Measurements from ENCODE around the gene ZNF827. TPM values are rescaled to one million over a fixed set of nuclear protein-coding genes. Genes with fewer than 3 reads are reported as not detected.
A peak's percentile ranks its signal among the peaks of the same experiment; 100 is the strongest.

Gene ZNF827
- polyA plus RNA-seq, 1 donor from 2014 or later, result 6.5 TPM

- Mint-ChIP-seq H3K36me3 (peaks cover 3% of the 10 kb centered on the region), H3K4me3 (no peak overlapping the region), H3K4me1 (peaks cover 16 to 30% (median 25%) of the 10 kb centered on the region in 3 donors), H3K27ac (peak overlapping the region in 2 of 3 donors; percentile 2 to 54), H3K27me3 (no peaks in the 10 kb centered on the region), H3K9me3 (no peaks in the 10 kb centered on the region)
Measured at GRCh38 chr4:145888393-145888792, 50.2 kb downstream of the ZNF827 start.

DNA sequence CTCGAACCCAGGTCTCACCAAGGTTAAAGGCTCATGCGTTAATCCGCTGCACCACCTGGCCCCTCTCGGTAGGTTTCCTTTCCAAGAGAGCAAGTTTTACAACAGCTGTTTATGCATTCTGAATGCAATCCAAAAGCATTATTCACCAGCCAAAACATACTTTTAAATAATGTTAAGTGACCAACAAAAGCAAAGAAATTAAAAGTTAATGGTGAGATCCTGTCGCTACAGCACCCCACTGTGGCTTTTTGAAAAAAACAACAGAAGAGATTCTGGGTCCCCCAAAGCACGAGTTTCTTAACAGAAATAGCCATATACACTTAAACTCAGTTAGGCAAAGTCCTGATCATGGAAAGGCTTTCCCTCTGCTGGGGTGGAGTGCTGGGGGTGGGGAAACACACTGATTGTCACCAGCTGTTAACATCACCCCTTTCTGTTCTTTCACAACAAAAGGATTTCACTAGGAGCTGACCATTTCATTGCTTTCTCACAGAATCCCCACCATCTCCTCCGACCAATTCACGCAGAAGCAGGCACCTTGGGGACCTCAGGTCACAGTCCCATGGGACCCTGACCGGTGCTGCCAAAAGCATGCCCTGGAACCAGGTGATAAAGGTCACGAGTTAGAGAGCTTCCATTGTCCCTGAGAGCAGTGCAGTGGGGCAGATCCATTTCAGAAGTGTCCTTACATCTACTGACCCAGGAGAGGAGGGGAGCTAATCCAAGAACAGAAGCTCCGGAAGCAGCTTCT, 51.2 kb downstream of the ZNF827 start:
- Mint-ChIP-seq H3K27me3 (no peaks in the 10 kb centered on the region), H3K27ac (peak overlapping the region in 1 of 3 donors; percentile 14), H3K36me3 (peaks cover 3% of the 10 kb centered on the region), H3K4me1 (peaks cover 18 to 32% (median 30%) of the 10 kb centered on the region in 3 donors), H3K9me3 (no peaks in the 10 kb centered on the region), H3K4me3 (peak overlapping the region in 1 of 4 donors; percentile 37)

GRCh38 chr4:145886871-145887240, 51.8 kb downstream of the ZNF827 start:
- Mint-ChIP-seq H3K27ac (peak overlapping the region in 1 of 3 donors; percentile 14), H3K27me3 (no peaks in the 10 kb centered on the region), H3K4me3 (peak overlapping the region in 1 of 4 donors; percentile 22), H3K36me3 (peaks cover 3% of the 10 kb centered on the region), H3K9me3 (no peaks in the 10 kb centered on the region), H3K4me1 (peaks cover 24 to 37% (median 33%) of the 10 kb centered on the region in 3 donors)

DNA sequence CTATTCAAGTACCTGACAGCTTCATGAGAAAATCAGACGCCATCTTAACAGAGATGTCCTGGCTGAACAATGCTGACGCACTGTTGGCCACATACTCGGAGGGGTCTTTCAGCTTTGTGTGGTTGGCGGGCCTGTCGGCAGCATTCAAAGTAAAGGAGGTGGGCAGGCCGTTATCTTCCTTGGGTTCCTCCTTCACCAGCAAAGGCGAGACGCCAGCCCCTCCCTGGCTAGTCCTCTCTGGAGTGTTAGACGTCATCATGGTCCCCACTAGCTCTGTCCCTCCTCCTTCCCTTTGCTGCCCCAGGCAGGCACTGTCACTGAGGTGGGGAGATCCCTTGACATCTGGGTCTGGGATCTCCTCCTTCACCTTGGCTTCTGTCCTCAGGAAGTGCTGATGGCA, 53.0 kb downstream of the ZNF827 start:
- Mint-ChIP-seq H3K4me1 (peaks cover 30 to 39% (median 35%) of the 10 kb centered on the region in 3 donors), H3K36me3 (peaks cover 3% of the 10 kb centered on the region), H3K27ac (no peak overlapping the region), H3K4me3 (no peak overlapping the region), H3K9me3 (no peaks in the 10 kb centered on the region), H3K27me3 (peaks cover 2% of the 10 kb centered on the region)

DNA sequence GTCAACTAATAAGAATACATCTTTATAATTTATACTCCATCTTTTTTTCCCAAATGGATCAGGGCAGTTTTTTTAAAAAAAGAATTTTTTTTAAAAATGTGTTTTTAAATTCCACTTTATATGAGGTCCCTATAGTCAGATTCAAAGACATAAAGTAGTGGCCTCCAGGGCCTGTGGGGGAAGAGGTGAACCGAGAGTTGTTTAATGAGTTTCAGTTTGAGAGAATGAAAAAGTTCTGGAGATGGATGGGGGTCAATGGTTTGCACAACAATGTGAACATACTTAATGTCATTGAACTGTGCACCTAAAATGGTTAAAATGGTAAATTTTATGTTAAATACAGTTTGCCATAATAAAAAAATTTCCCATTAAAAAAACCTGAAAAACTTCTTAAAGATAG, 53.8 kb downstream of the ZNF827 start:
- H3K27me3 Mint-ChIP-seq, result peaks cover 2% of the 10 kb centered on the region
- no peaks in the 10 kb centered on the region for H3K9me3 Mint-ChIP-seq
- H3K4me1 Mint-ChIP-seq, result peaks cover 30 to 39% (median 33%) of the 10 kb centered on the region in 3 donors
- peaks cover 6% of the 10 kb centered on the region for H3K36me3 Mint-ChIP-seq
- H3K27ac Mint-ChIP-seq, result no peak overlapping the region
- no peak overlapping the region for H3K4me3 Mint-ChIP-seq

GRCh38 chr4:145883101-145883694, 55.4 kb downstream of the ZNF827 start:
- peaks cover 27 to 32% (median 28%) of the 10 kb centered on the region in 3 donors for H3K4me1 Mint-ChIP-seq
- H3K36me3 Mint-ChIP-seq, result peaks cover 8% of the 10 kb centered on the region
- H3K27me3 Mint-ChIP-seq, result peaks cover 2% of the 10 kb centered on the region
- no peaks in the 10 kb centered on the region for H3K9me3 Mint-ChIP-seq
- H3K4me3 Mint-ChIP-seq, result peak overlapping the region in 2 of 4 donors; percentile 3 to 79
- H3K27ac Mint-ChIP-seq, result peak overlapping the region in 1 of 3 donors; percentile 54

GRCh38 chr4:145882604-145883003, 56.0 kb downstream of the ZNF827 start:
- H3K27me3 Mint-ChIP-seq, result peaks cover 2% of the 10 kb centered on the region
- H3K4me3 Mint-ChIP-seq, result no peak overlapping the region
- H3K9me3 Mint-ChIP-seq, result no peaks in the 10 kb centered on the region
- peak overlapping the region in 1 of 3 donors; percentile 54 for H3K27ac Mint-ChIP-seq
- peaks cover 8% of the 10 kb centered on the region for H3K36me3 Mint-ChIP-seq
- peaks cover 22 to 26% (median 23%) of the 10 kb centered on the region in 3 donors for H3K4me1 Mint-ChIP-seq

DNA sequence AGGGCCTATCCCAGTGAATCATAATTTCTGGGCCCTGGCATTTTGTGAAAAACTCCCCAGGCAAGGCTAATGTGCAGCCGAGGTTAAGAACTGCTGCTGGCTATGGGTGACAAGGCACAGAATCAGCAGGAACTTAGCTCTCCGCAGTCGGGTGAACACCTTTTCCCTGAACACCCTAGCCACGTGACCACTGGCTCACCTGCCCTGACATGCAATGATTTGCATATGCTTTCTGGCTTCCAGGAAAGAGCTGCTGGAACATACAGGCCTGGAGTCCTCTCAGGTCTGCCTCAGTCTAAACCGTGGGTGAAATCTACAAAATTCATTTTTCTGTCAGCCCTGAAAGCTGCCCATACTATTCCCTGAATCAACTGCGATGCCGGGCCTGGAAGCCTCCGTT, 56.6 kb downstream of the ZNF827 start:
- H3K4me3 Mint-ChIP-seq, result peak overlapping the region in 2 of 4 donors; percentile 28 to 84
- H3K9me3 Mint-ChIP-seq, result no peaks in the 10 kb centered on the region
- H3K36me3 Mint-ChIP-seq, result peaks cover 9% of the 10 kb centered on the region
- H3K27ac Mint-ChIP-seq, result no peak overlapping the region
- H3K27me3 Mint-ChIP-seq, result peaks cover 2% of the 10 kb centered on the region
- H3K4me1 Mint-ChIP-seq, result peaks cover 19 to 22% (median 22%) of the 10 kb centered on the region in 3 donors

GRCh38 chr4:145881576-145881975, 57.0 kb downstream of the ZNF827 start:
- Mint-ChIP-seq H3K4me1 (peaks cover 16 to 19% (median 18%) of the 10 kb centered on the region in 3 donors), H3K27me3 (peaks cover 2% of the 10 kb centered on the region), H3K27ac (peak overlapping the region in 1 of 3 donors; percentile 76), H3K9me3 (no peaks in the 10 kb centered on the region), H3K4me3 (peak overlapping the region in 2 of 4 donors; percentile 28 to 84), H3K36me3 (peaks cover 9% of the 10 kb centered on the region)

GRCh38 chr4:145880355-145880960, 58.2 kb downstream of the ZNF827 start:
- Mint-ChIP-seq H3K4me1 (peaks cover 16 to 18% (median 17%) of the 10 kb centered on the region in 3 donors), H3K4me3 (peak overlapping the region in 1 of 4 donors; percentile 19), H3K27me3 (peaks cover 2% of the 10 kb centered on the region), H3K36me3 (peaks cover 9% of the 10 kb centered on the region), H3K9me3 (no peaks in the 10 kb centered on the region), H3K27ac (no peak overlapping the region)

- Mint-ChIP-seq H3K9me3 (no peaks in the 10 kb centered on the region), H3K36me3 (peaks cover 9% of the 10 kb centered on the region), H3K27ac (peak overlapping the region in 1 of 3 donors; percentile 21), H3K4me3 (no peak overlapping the region), H3K27me3 (peaks cover 2% of the 10 kb centered on the region), H3K4me1 (peaks cover 16 to 18% (median 17%) of the 10 kb centered on the region in 3 donors)
Measured at GRCh38 chr4:145879598-145879997, 59.0 kb downstream of the ZNF827 start.

DNA sequence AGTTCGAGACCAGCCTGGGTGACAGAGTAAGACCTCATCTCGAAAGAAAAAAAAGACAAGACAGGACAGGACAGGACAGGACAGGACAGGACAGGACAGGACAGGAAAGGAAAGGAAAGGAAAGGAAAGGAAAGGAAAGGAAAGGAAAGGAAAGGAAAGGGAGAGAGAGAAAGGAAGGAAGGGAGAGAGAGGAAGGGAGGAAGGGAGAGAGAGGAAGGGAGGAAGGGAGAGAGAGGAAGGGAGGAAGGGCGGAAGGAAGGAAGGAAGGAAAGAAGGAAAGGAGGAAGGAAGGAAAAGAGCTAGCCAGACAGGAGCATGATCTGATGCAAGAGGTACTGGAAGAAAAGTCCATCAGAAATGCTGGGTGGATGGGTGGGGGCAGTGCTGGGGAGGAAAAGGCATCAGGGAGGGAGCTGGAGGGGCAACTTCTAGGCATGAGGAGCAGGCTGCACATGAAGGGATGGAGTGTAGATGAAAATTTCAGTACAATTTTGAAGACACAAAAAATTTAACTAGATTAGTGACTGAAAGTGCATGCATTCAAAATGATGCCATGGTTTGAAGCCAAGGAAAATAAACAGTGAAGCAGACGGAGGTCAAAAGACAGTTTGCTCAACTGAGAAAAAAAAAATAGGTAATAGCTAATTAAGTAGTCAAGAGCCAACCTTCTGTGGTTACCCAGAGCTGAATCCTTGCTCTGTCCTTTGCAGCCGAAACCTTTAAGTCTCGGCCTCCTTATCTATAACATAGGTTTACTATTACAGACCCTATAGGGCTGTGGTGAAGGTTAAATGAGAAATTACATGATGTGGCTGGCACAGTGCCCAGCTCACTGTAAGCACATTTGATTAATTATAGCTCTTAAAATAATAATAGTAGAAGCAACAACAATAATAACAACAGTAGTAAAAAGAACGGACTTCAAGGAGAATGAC, 59.9 kb downstream of the ZNF827 start:
- H3K27ac Mint-ChIP-seq, result no peak overlapping the region
- no peaks in the 10 kb centered on the region for H3K9me3 Mint-ChIP-seq
- peaks cover 8% of the 10 kb centered on the region for H3K36me3 Mint-ChIP-seq
- peaks cover 16 to 18% (median 17%) of the 10 kb centered on the region in 3 donors for H3K4me1 Mint-ChIP-seq
- no peak overlapping the region for H3K4me3 Mint-ChIP-seq
- peaks cover 2% of the 10 kb centered on the region for H3K27me3 Mint-ChIP-seq

- Mint-ChIP-seq H3K4me3 (no peak overlapping the region), H3K36me3 (peaks cover 9% of the 10 kb centered on the region), H3K4me1 (peaks cover 4 to 7% (median 5%) of the 10 kb centered on the region in 3 donors), H3K27ac (no peak overlapping the region), H3K9me3 (no peaks in the 10 kb centered on the region), H3K27me3 (peaks cover 2% of the 10 kb centered on the region)
Measured at GRCh38 chr4:145876531-145877180, 62.0 kb downstream of the ZNF827 start.

DNA sequence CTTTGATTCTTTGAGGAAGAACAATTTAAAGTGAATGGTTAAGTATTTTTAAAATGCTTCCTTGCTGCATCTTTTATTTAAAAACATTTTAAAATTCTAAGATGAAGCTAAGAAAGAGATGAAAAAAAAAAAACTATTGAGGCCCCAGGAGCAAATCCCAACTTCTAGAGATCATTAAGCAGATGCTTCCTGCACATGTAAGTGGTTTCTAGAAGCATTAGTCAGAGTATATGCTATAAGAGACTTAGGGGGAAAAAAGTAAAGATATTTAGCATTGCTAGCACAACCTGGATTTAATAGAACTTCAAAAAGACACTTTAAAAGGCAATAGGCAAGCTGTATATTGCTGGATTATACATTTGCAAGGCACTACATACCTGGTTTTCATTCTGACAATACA, 64.7 kb downstream of the ZNF827 start:
- Mint-ChIP-seq H3K27me3 (no peaks in the 10 kb centered on the region), H3K36me3 (peaks cover 6% of the 10 kb centered on the region), H3K4me3 (no peak overlapping the region), H3K27ac (no peak overlapping the region), H3K4me1 (peaks cover 9 to 13% (median 10%) of the 10 kb centered on the region in 3 donors), H3K9me3 (no peaks in the 10 kb centered on the region)
